CD4-positive, alpha-beta T cell (primary cell): ENCODE measurements around the gene SLC25A6. TPM values are rescaled to one million over a fixed set of nuclear protein-coding genes. Genes with fewer than 3 reads are reported as not detected.

Experiments
- ATAC-seq: fragments of 200-7000 bp; cut with Tn5 transposase; one replicate; pipeline ENCODE4 v1.10.0; 2022; ENCODE audit warnings: mild to moderate bottlenecking; ENCODE audit not compliant: poor library complexity
- CTCF ChIA-PET: fragments of 350-600 bp; sonication (Branson Sonifier 250); formaldehyde crosslinking; loops from one replicate; lab custom pipeline; 2021; ENCODE audit warnings: antibody characterized with exemption, inconsistent platforms; lab: Charles Lee
- POLR2A ChIA-PET: fragments of 350-600 bp; sonication (Branson Sonifier 250); formaldehyde crosslinking; loops from one replicate; lab custom pipeline; 2021; ENCODE audit warnings: antibody characterized with exemption, inconsistent platforms; lab: Charles Lee
- DNase-seq, 14 experiments: peaks; one replicate each; pipeline ENCODE4 v3.0.0-alpha.2; 2013 to 2020; ENCODE audit warnings: mixed read lengths in 2 of 14
- H3K27ac ChIP-seq, 2 donors: one replicate each; pipeline versions ENCODE4 v1.5.1 to v1.7.0; 2013; ENCODE audit warnings: low read length in 2 of 2, low read depth in 1 of 2, mild to moderate bottlenecking in 1 of 2
- H3K27me3 ChIP-seq, 2 experiments: 1 replicate in 1 of 2; 2 replicates in 1 of 2; pipeline versions ENCODE4 v1.6.1 to v1.7.0; 2013; ENCODE audit warnings: low read length in 2 of 2, control low read depth in 1 of 2, mild to moderate bottlenecking in 1 of 2, moderate library complexity in 1 of 2; ENCODE audit not compliant: insufficient read depth in 2 of 2, control insufficient read depth in 1 of 2
- H3K36me3 ChIP-seq: one replicate; pipeline ENCODE4 v1.6.1; 2013; ENCODE audit warnings: low read length, control low read depth; ENCODE audit not compliant: insufficient read depth
- H3K4me1 ChIP-seq: one replicate; pipeline ENCODE4 v1.6.1; 2013; ENCODE audit warnings: low read length, control low read depth; ENCODE audit not compliant: insufficient read depth
- H3K4me3 ChIP-seq: one replicate; pipeline ENCODE4 v1.5.1; 2013; ENCODE audit warnings: mild to moderate bottlenecking, low read length, moderate library complexity
- H3K9me3 ChIP-seq, 2 experiments: 1 replicate in 1 of 2; 2 replicates in 1 of 2; pipeline versions ENCODE4 v1.6.1 to v1.7.0; 2013; ENCODE audit warnings: low read length in 2 of 2, mild to moderate bottlenecking in 2 of 2, control low read depth in 1 of 2, moderate library complexity in 1 of 2; ENCODE audit not compliant: control insufficient read depth in 1 of 2, insufficient read depth in 1 of 2
- H3K27ac Mint-ChIP-seq: one replicate; pipeline ENCODE4 v1.8.0; 2020; ENCODE audit warnings: mixed read lengths
- H3K27me3 Mint-ChIP-seq: one replicate; pipeline ENCODE4 v1.8.0; 2021; ENCODE audit warnings: mixed read lengths
- H3K36me3 Mint-ChIP-seq: one replicate; pipeline ENCODE4 v1.8.0; 2021; ENCODE audit warnings: low read depth, mixed read lengths
- H3K4me1 Mint-ChIP-seq: one replicate; pipeline ENCODE4 v1.8.0; 2021; ENCODE audit warnings: low read depth, mixed read lengths
- H3K4me3 Mint-ChIP-seq: one replicate; pipeline ENCODE4 v1.8.0; 2020; ENCODE audit warnings: mild to moderate bottlenecking, mixed read lengths
- H3K9me3 Mint-ChIP-seq: one replicate; pipeline ENCODE4 v1.8.0; 2020; ENCODE audit warnings: mixed read lengths
- intact Hi-C, 2 experiments: fragments of 100-400 bp; cut with DNase I in 1 of 2; cut with micrococcal nuclease in 1 of 2; formaldehyde crosslinking; loops; one replicate each; pipeline versions ENCODE4 v1.15.1 to v1.9.0; 2023 to 2025; cut with DNase I, micrococcal nuclease
- polyA plus RNA-seq, 2 donors: library from polyadenylated mRNA; unstranded; fragments of 120-200 nt; gene quantifications; one replicate each; pipeline ENCODE4 v1.2.1, GENCODE V29; 2013
- total RNA-seq, 174 experiments: library from RNA in 2 of 174; stranded (reverse) in 2 of 174; gene quantifications; one replicate each; pipeline ENCODE4 v1.2.3 and lab custom pipeline; 2021 to 2026
- TF ChIP-seq, protein P1 (sequence below): fragments of 200-600 bp; IDR thresholded peaks from one replicate; pipeline ENCODE4 v1.8.0; 2022; ENCODE audit warnings: antibody characterized with exemption, mild to moderate bottlenecking

SLC25A6 gene
- 100 to 1,000 TPM; 338 to 340 TPM for total RNA-seq
- polyA plus RNA-seq (2013, experiment 1 of 2), result 473 TPM
- polyA plus RNA-seq (2013, experiment 2 of 2), result 474 TPM
- 150 to 540 (median 313) reads per million in 172 experiments for total RNA-seq (lab: John Stamatoyannopoulos, UW)

DNA sequence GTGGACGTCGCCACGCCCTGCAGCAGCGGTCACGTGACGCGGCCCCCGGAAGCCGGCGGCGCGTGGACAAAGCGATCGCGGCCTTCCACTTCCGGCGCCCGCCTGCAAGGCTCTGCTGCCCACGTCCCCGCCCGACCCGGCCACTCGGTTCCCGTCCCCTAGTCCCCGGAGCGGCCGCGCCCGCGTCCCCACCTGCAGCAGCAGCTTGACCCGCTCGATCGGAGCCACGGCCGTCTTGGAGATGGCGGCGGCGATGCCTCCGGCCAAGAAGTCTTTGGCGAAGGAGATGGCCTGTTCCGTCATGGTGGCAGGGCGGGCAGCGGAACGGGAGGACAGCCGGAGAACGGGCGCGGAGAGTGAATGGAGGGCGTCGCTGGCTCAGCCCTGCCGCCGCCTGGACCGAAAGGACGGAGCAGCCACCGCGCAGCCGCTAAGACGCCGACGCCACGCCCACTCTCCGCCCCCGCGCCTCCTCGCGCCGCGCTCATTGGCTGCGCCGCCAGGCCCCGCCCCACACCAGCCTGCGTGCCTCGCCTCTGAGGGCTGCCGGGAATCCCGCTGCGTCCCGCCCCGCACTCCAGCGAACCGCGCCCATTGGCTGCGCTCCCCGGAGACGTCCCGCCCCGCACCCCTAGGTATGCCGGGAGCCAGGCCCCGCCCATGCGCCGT, at the start of gene SLC25A6:
Gene SLC25A6 (minus strand): TSS at position 407 of the 669 bp plus-strand sequence. CDS start 104 bp downstream, at position 303.
- POLR2A ChIA-PET, result no interaction called here
- intact Hi-C loops, result loop anchor here (2.0 to 10.0 kb wide), 11 partner anchors 59 to 1303 kb away; partner anchors contain the start of genes P2RY8 (in 2 of the 2), AKAP17A (in 1 of the 2), ASMTL (in 1 of the 2) and CD99 (in 1 of the 2)
- Histone ChIP-seq H3K27ac (peak within 1 kb of the TSS; percentile 87 to 98), H3K27me3 (peaks cover 0 to 2% of the 10 kb centered on the region in 2 experiments), H3K36me3 (peaks cover 49% of the 10 kb centered on the region), H3K9me3 (peaks cover 0 to 5% of the 10 kb centered on the region in 2 experiments), H3K4me3 (peak within 1 kb of the TSS; percentile 84), H3K4me1 (peaks cover 48% of the 10 kb centered on the region)
- peak; percentile 95 for ATAC-seq
- CTCF ChIA-PET, result no interaction called here
- peak within 1 kb of the TSS; percentile 85 for H3K27ac Mint-ChIP-seq
- H3K36me3 Mint-ChIP-seq, result peaks cover 59% of the 10 kb centered on the region
- no peaks in the 10 kb centered on the region for H3K27me3 Mint-ChIP-seq
- TF ChIP-seq, protein P1, sequence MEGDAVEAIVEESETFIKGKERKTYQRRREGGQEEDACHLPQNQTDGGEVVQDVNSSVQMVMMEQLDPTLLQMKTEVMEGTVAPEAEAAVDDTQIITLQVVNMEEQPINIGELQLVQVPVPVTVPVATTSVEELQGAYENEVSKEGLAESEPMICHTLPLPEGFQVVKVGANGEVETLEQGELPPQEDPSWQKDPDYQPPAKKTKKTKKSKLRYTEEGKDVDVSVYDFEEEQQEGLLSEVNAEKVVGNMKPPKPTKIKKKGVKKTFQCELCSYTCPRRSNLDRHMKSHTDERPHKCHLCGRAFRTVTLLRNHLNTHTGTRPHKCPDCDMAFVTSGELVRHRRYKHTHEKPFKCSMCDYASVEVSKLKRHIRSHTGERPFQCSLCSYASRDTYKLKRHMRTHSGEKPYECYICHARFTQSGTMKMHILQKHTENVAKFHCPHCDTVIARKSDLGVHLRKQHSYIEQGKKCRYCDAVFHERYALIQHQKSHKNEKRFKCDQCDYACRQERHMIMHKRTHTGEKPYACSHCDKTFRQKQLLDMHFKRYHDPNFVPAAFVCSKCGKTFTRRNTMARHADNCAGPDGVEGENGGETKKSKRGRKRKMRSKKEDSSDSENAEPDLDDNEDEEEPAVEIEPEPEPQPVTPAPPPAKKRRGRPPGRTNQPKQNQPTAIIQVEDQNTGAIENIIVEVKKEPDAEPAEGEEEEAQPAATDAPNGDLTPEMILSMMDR, result peak; percentile 28
- H3K4me1 Mint-ChIP-seq, result peaks cover 42% of the 10 kb centered on the region
- peak; percentile 98 to 100 (median 99) for DNase-seq
- peak within 1 kb of the TSS; percentile 92 for H3K4me3 Mint-ChIP-seq
- H3K9me3 Mint-ChIP-seq, result no peaks in the 10 kb centered on the region

DNA sequence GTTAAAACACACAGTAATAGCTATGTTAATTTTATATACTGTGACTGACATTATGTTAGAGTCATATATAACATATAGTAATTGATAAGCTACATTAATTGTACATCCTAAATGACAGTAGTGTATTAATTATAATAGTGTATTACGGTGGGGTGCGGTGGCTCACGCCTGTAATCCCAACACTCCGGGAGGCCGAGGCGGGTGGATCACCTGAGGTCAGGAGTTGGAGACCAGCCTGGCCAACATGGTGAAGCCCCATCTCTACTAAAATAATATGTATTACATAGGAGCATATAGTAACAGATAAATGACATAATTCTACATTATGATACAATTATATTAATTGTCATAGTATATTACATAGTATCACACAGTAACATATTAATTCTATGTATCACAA, 48.6 kb upstream of the SLC25A6 start:
- no peaks in the 10 kb centered on the region for H3K4me1 ChIP-seq
- H3K4me3 ChIP-seq, result no peak overlapping the region
- intact Hi-C loops, result no loop called here
- H3K9me3 ChIP-seq, result peaks cover 0 to 60% of the 10 kb centered on the region in 2 experiments
- Mint-ChIP-seq H3K27me3 (no peaks in the 10 kb centered on the region), H3K27ac (no peak overlapping the region), H3K36me3 (peaks cover 79% of the 10 kb centered on the region), H3K4me1 (no peaks in the 10 kb centered on the region), H3K4me3 (no peak overlapping the region), H3K9me3 (peaks cover 2% of the 10 kb centered on the region)
- no peaks in the 10 kb centered on the region for H3K27me3 ChIP-seq
- H3K36me3 ChIP-seq, result peaks cover 30% of the 10 kb centered on the region
- no peak overlapping the region for H3K27ac ChIP-seq
- no peak for ATAC-seq
- peak in 1 of 14 experiments; percentile 11 for DNase-seq
- ChIA-PET CTCF (no interaction called here), POLR2A (no interaction called here)
- TF ChIP-seq, protein P1, result no peak

DNA sequence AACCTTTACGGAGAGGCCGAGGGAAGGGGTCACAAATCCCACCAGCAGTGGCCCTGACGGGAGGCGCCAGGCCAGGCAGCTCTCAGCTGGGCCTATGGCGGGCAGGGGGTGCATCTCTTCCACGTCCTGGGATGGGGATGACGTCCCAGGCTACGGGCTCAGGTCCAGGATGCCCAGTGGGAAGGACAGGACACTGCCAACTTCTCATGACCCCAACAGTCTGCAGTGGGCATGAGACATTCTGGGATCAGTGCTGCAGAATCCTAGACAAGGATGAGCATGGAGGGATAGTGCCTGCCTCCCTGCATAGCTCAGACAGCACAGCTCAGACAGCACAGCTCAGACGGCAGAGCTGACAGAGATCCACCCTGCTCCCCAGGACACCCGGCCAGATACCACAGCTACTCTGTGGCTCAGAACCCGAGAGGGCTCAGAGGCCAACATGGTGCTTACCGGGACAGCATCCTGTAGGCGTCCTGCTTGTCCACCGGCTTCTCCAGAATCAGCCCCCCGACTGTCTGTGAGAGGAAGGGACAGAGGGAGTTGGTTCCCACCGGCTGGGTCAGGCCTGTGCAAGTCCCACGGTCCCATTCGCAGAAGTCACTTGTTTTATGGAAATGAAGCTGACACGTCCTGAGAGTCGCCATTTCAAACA, 43.5 kb upstream of the SLC25A6 start:
- Mint-ChIP-seq H3K4me1 (no peaks in the 10 kb centered on the region), H3K27ac (no peak overlapping the region), H3K4me3 (no peak overlapping the region), H3K27me3 (no peaks in the 10 kb centered on the region), H3K9me3 (no peaks in the 10 kb centered on the region), H3K36me3 (peaks cover 67% of the 10 kb centered on the region)
- no peak for ATAC-seq
- peaks cover 29% of the 10 kb centered on the region for H3K36me3 ChIP-seq
- no peak overlapping the region for H3K4me3 ChIP-seq
- TF ChIP-seq, protein P1, result no peak
- H3K27me3 ChIP-seq, result no peaks in the 10 kb centered on the region
- intact Hi-C loops, result no loop called here
- no peak for DNase-seq
- POLR2A ChIA-PET, result no interaction called here
- peaks cover 0 to 26% of the 10 kb centered on the region in 2 experiments for H3K9me3 ChIP-seq
- CTCF ChIA-PET, result no interaction called here
- no peak overlapping the region for H3K27ac ChIP-seq
- H3K4me1 ChIP-seq, result no peaks in the 10 kb centered on the region
